ENCODE measurements around the gene MAGT1. TPM values are rescaled to one million over a fixed set of nuclear protein-coding genes. Genes with fewer than 3 reads are reported as not detected.

The MAGT1 gene
- total RNA-seq, 1 experiment from 2014 or later, result 37.1 TPM

DNA sequence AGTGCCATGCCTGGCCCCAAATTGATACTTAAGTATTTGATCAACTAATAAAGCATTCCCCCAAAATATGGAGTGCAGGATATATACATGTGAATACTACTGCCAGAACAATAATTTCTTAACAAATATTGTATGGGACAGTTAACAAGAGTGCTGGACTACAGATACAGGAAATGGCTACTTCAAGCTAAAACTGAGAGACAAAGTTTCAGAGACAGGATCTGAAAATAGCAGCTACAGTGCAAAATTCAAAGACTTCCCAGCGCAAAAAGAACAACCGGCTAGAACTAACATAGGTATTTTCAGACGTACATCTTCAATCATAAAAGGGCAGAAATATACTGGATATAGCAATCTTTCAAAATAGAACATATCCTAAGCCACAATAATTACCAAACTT lies 115.5 kb downstream of the MAGT1 start (continued):
- TF ChIP-seq, protein P1, sequence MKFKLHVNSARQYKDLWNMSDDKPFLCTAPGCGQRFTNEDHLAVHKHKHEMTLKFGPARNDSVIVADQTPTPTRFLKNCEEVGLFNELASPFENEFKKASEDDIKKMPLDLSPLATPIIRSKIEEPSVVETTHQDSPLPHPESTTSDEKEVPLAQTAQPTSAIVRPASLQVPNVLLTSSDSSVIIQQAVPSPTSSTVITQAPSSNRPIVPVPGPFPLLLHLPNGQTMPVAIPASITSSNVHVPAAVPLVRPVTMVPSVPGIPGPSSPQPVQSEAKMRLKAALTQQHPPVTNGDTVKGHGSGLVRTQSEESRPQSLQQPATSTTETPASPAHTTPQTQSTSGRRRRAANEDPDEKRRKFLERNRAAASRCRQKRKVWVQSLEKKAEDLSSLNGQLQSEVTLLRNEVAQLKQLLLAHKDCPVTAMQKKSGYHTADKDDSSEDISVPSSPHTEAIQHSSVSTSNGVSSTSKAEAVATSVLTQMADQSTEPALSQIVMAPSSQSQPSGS (CRISPR knock-in tag; IDR thresholded peaks at IDR 0.05; ENCODE audit: borderline replicate concordance, low read depth), result no peak
- no peak for TF ChIP-seq HMGA2 (CRISPR knock-in tag; IDR thresholded peaks at IDR 0.05)
- TF ChIP-seq, protein P2, sequence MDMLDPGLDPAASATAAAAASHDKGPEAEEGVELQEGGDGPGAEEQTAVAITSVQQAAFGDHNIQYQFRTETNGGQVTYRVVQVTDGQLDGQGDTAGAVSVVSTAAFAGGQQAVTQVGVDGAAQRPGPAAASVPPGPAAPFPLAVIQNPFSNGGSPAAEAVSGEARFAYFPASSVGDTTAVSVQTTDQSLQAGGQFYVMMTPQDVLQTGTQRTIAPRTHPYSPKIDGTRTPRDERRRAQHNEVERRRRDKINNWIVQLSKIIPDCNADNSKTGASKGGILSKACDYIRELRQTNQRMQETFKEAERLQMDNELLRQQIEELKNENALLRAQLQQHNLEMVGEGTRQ (CRISPR knock-in tag; IDR thresholded peaks at IDR 0.05), result no peak

DNA sequence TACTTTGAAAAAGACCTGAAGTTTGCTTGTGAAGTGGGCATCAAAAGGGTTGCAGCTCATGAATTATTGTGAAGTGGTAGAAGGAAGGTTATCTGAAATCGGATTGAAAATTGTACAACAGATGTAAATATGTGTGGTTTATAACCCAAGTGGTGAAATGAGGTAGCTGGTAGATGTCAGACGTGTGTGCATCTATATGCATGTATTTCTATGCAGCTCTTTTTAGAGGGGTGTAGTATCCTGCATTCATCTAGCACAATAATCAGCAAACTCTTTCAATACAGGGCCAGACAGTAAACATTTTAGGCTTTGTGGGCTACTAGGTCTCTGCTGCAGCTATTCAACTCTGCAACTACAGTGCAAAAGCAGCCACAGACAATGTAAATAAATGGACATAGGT lies 118.6 kb downstream of the MAGT1 start:
- H3K9me3 Mint-ChIP-seq, result no peaks in the 10 kb centered on the region
- no peak for TF ChIP-seq KAT7 (CRISPR knock-in tag; IDR thresholded peaks at IDR 0.05; ENCODE audit: borderline replicate concordance)
- no peak for TF ChIP-seq SP1 (CRISPR knock-in tag; conservative IDR thresholded peaks at IDR 0.05)
- TF ChIP-seq ZBTB43 (CRISPR knock-in tag; IDR thresholded peaks at IDR 0.05), result no peak
- CTCF ChIA-PET, result interaction anchor here (1.2 kb wide), 1 partner anchor 98 kb away, joined by 3 read pairs; no protein-coding TSS in a partner anchor
- no peaks in the 10 kb centered on the region for H3K27me3 Mint-ChIP-seq (ENCODE audit: low read depth)
- DNase-seq (ENCODE audit: low spot score) (no peak), ATAC-seq (no peak)
- POLR2A ChIA-PET, result no interaction called here
- H3K4me1 Mint-ChIP-seq, result peaks cover 11% of the 10 kb centered on the region
- H3K36me3 Mint-ChIP-seq, result no peaks in the 10 kb centered on the region
- no peak overlapping the region for H3K4me3 Mint-ChIP-seq
- no peak overlapping the region for H3K27ac Mint-ChIP-seq

Other genes starting within 250 kb of the MAGT1 start
- 79.7 to 96.6 TPM (median 84.3 TPM) in 3 replicates for gene ATRX, start 109.2 kb downstream of the MAGT1 start, total RNA-seq (2021)
- gene COX7B, start 4.0 kb upstream of the MAGT1 start, total RNA-seq (2021), result 280 to 285 TPM (median 281 TPM) in 3 replicates
- gene ATP7A, start 15.3 kb upstream of the MAGT1 start, total RNA-seq (2021), result 2.7 to 3.4 TPM (median 2.8 TPM) in 3 replicates
- gene PGAM4, start 74.2 kb upstream of the MAGT1 start, total RNA-seq (2021), result 0.46 TPM in 1 of 3 replicates, not detected in the others
- 607 to 956 TPM (median 949 TPM) in 3 replicates for gene PGK1, start 208.8 kb upstream of the MAGT1 start, total RNA-seq (2021)
- gene TAF9B, start 244.2 kb upstream of the MAGT1 start, total RNA-seq (2021), result 16.7 to 20.2 TPM (median 17.3 TPM) in 3 replicates

Measured in WTC11 (cell line).